PC-3 (cell line): ENCODE data around the gene PPP1R3E.
"Not testable (repeated sequence)": the region's sequence is repeated elsewhere in the genome, so short reads cannot be mapped to it uniquely, and the experiment has no call there.

Experiments used
- CTCF ChIP-seq: fragments of 300-600 bp; sonication (generic); conservative IDR thresholded peaks from 2 replicates; pipeline ENCODE4 v1.5.1; 2017; ENCODE audit warnings: antibody characterized with exemption, low read depth, mild to moderate bottlenecking, low read length
- EZH2 ChIP-seq: fragments of 300-600 bp; sonication (generic); IDR thresholded peaks from one replicate; pipeline ENCODE4 v1.6.1; 2017; ENCODE audit warnings: antibody characterized with exemption, mild to moderate bottlenecking, low read length; ENCODE audit not compliant: unreplicated experiment

- TF ChIP-seq CTCF, EZH2: not testable (repeated sequence)
Observed at GRCh38 chr14:23277928-23278327, 24.7 kb downstream of the PPP1R3E start.
